NCI-H2227 (cell line): ENCODE results near the gene TYSND1.
"Not testable (repeated sequence)": the region's sequence is repeated elsewhere in the genome, so short reads cannot be mapped to it uniquely, and the experiment has no call there.

Experiments used
- DNase-seq: peaks from one replicate; lab custom pipeline; 2025; ENCODE audit not compliant: unreplicated experiment; lab: John Stamatoyannopoulos, UW

Gene TYSND1

GRCh38 chr10:70146489-70147258 is at the start of gene TYSND1:
TSS of gene TYSND1 (minus strand) at chr10:70146700. CDS start at chr10:70146586, 114 bp downstream.
- peak; percentile 97 for DNase-seq

GRCh38 chr10:70193391-70193844 is 46.9 kb upstream of the TYSND1 start:
- DNase-seq = no peak

- no peak for DNase-seq
These were observed 45.9 kb upstream of the TYSND1 start for GRCh38 chr10:70192326-70192968.

- DNase-seq = no peak
These were observed 45.4 kb upstream of the TYSND1 start for GRCh38 chr10:70191972-70192305.

GRCh38 chr10:70191161-70191971 is 44.9 kb upstream of the TYSND1 start:
- DNase-seq = peak; percentile 3

- no peak for DNase-seq
These were observed 44.1 kb upstream of the TYSND1 start for GRCh38 chr10:70190581-70190980.

- no peak for DNase-seq
These were observed 43.6 kb upstream of the TYSND1 start for GRCh38 chr10:70190102-70190501.

- DNase-seq = no peak
These were observed 42.3 kb upstream of the TYSND1 start for GRCh38 chr10:70188768-70189167.

GRCh38 chr10:70186571-70186970 is 40.1 kb upstream of the TYSND1 start:
- DNase-seq = no peak

GRCh38 chr10:70186090-70186489 is 39.6 kb upstream of the TYSND1 start:
- DNase-seq = no peak

- no peak for DNase-seq
These were observed 36.8 kb upstream of the TYSND1 start for GRCh38 chr10:70183304-70183703.

- DNase-seq = not testable (repeated sequence)
These were observed 32.7 kb upstream of the TYSND1 start for GRCh38 chr10:70179209-70179608.

GRCh38 chr10:70178139-70178725 is 31.7 kb upstream of the TYSND1 start:
- no peak for DNase-seq

GRCh38 chr10:70176441-70176840 is 29.9 kb upstream of the TYSND1 start:
- no peak for DNase-seq

GRCh38 chr10:70175516-70175915 is 29.0 kb upstream of the TYSND1 start:
- no peak for DNase-seq

GRCh38 chr10:70174058-70174741 is 27.7 kb upstream of the TYSND1 start:
- no peak for DNase-seq

GRCh38 chr10:70169649-70170364 is 23.3 kb upstream of the TYSND1 start:
- DNase-seq = peak; percentile 31

GRCh38 chr10:70169011-70169410 is 22.5 kb upstream of the TYSND1 start:
- no peak for DNase-seq

- DNase-seq = no peak
These were observed 20.7 kb upstream of the TYSND1 start for GRCh38 chr10:70167246-70167645.

- DNase-seq = no peak
These were observed 19.9 kb upstream of the TYSND1 start for GRCh38 chr10:70166394-70166793.
